ENCODE measurements around the gene SEC14L3. TPM values are rescaled to one million over a fixed set of nuclear protein-coding genes. Genes with fewer than 3 reads are reported as not detected.

SEC14L3 gene
- total RNA-seq, 3 donors from 2014 or later (not counting 1 experiment from before 2014, with no cell fraction given), result not detected

- H3K27me3 ChIP-seq (ENCODE audit: control insufficient read depth, insufficient read depth, low read length), result no peaks in the 10 kb centered on the region
- intact Hi-C loops (cut with micrococcal nuclease), result no loop called here
- no peaks in the 10 kb centered on the region for H3K4me1 ChIP-seq (ENCODE audit: control insufficient read depth, insufficient read depth, low read length)
- no peak overlapping the region for H3K27ac ChIP-seq (ENCODE audit: low read length)
- Mint-ChIP-seq H3K4me1 (no peaks in the 10 kb centered on the region), H3K27me3 (ENCODE audit: low read depth in 2 of 2) (peaks cover 9 to 13% of the 10 kb centered on the region in 2 donors), H3K9me3 (no peaks in the 10 kb centered on the region), H3K36me3 (no peaks in the 10 kb centered on the region), H3K27ac (no peak overlapping the region), H3K4me3 (no peak overlapping the region)
- no peak for ATAC-seq
- DNase-seq, result no peak
- H3K4me3 ChIP-seq (ENCODE audit: low read length), result no peak overlapping the region
- H3K36me3 ChIP-seq (ENCODE audit: control insufficient read depth, insufficient read depth, low read length), result no peaks in the 10 kb centered on the region
- H3K9me3 ChIP-seq (ENCODE audit: control insufficient read depth, insufficient read depth, low read length), result no peaks in the 10 kb centered on the region
- TF ChIP-seq CTCF (IDR thresholded peaks at IDR 0.05), result no peak
- 95% methylated on average over 3 of the region's 6 CpGs for WGBS (ENCODE audit: insufficient coverage)
These were observed 44.5 kb upstream of the SEC14L3 start for GRCh38 chr22:30516273-30516672.

- peaks cover 9 to 16% of the 10 kb centered on the region in 2 donors for H3K27me3 Mint-ChIP-seq (ENCODE audit: low read depth in 2 of 2)
- 86% methylated on average over 3 of the region's 4 CpGs for WGBS (ENCODE audit: insufficient coverage)
These were observed 42.4 kb upstream of the SEC14L3 start for GRCh38 chr22:30514252-30514651.

GRCh38 chr22:30513462-30513861, 41.6 kb upstream of the SEC14L3 start:
- Mint-ChIP-seq H3K27ac (no peak overlapping the region), H3K4me3 (no peak overlapping the region), H3K27me3 (ENCODE audit: low read depth in 2 of 2) (peaks cover 9 to 14% of the 10 kb centered on the region in 2 donors), H3K4me1 (no peaks in the 10 kb centered on the region), H3K36me3 (no peaks in the 10 kb centered on the region), H3K9me3 (no peaks in the 10 kb centered on the region)
- no peak for ATAC-seq
- WGBS (ENCODE audit: insufficient coverage), result 95% methylated on average over 6 of the region's 6 CpGs
- TF ChIP-seq CTCF (IDR thresholded peaks at IDR 0.05), result no peak
- no peaks in the 10 kb centered on the region for H3K36me3 ChIP-seq (ENCODE audit: control insufficient read depth, insufficient read depth, low read length)
- no peak overlapping the region for H3K4me3 ChIP-seq (ENCODE audit: low read length)
- H3K9me3 ChIP-seq (ENCODE audit: control insufficient read depth, insufficient read depth, low read length), result no peaks in the 10 kb centered on the region
- no peaks in the 10 kb centered on the region for H3K27me3 ChIP-seq (ENCODE audit: control insufficient read depth, insufficient read depth, low read length)
- H3K4me1 ChIP-seq (ENCODE audit: control insufficient read depth, insufficient read depth, low read length), result no peaks in the 10 kb centered on the region
- intact Hi-C loops (cut with micrococcal nuclease), result no loop called here
- DNase-seq, result no peak
- no peak overlapping the region for H3K27ac ChIP-seq (ENCODE audit: low read length)

More at GRCh38 chr22:30514252-30514651, 42.4 kb upstream of the SEC14L3 start:
- ATAC-seq (no peak), DNase-seq (no peak)
- no peak overlapping the region for H3K27ac Mint-ChIP-seq
- no peaks in the 10 kb centered on the region for H3K36me3 Mint-ChIP-seq
- Histone ChIP-seq H3K27me3 (ENCODE audit: control insufficient read depth, insufficient read depth, low read length) (no peaks in the 10 kb centered on the region), H3K9me3 (ENCODE audit: control insufficient read depth, insufficient read depth, low read length) (no peaks in the 10 kb centered on the region), H3K27ac (ENCODE audit: low read length) (no peak overlapping the region), H3K4me1 (ENCODE audit: control insufficient read depth, insufficient read depth, low read length) (no peaks in the 10 kb centered on the region), H3K4me3 (ENCODE audit: low read length) (no peak overlapping the region), H3K36me3 (ENCODE audit: control insufficient read depth, insufficient read depth, low read length) (no peaks in the 10 kb centered on the region)
- no peak overlapping the region for H3K4me3 Mint-ChIP-seq
- TF ChIP-seq CTCF (IDR thresholded peaks at IDR 0.05), result no peak
- H3K9me3 Mint-ChIP-seq, result no peaks in the 10 kb centered on the region
- H3K4me1 Mint-ChIP-seq, result no peaks in the 10 kb centered on the region
- intact Hi-C loops (cut with micrococcal nuclease), result no loop called here

GRCh38 chr22:30511911-30512310, 40.1 kb upstream of the SEC14L3 start:
- TF ChIP-seq CTCF (IDR thresholded peaks at IDR 0.05), result no peak
- no peak for DNase-seq
- no peaks in the 10 kb centered on the region for H3K36me3 ChIP-seq (ENCODE audit: control insufficient read depth, insufficient read depth, low read length)
- H3K4me3 Mint-ChIP-seq, result no peak overlapping the region
- no peak overlapping the region for H3K27ac Mint-ChIP-seq
- no peaks in the 10 kb centered on the region for H3K9me3 ChIP-seq (ENCODE audit: control insufficient read depth, insufficient read depth, low read length)
- H3K4me3 ChIP-seq (ENCODE audit: low read length), result no peak overlapping the region
- peaks cover 11 to 14% of the 10 kb centered on the region in 2 donors for H3K27me3 Mint-ChIP-seq (ENCODE audit: low read depth in 2 of 2)
- WGBS (ENCODE audit: insufficient coverage), result 92% methylated on average over 7 of the region's 7 CpGs
- no peaks in the 10 kb centered on the region for H3K4me1 ChIP-seq (ENCODE audit: control insufficient read depth, insufficient read depth, low read length)
- no peaks in the 10 kb centered on the region for H3K4me1 Mint-ChIP-seq
- no peak overlapping the region for H3K27ac ChIP-seq (ENCODE audit: low read length)
- no peaks in the 10 kb centered on the region for H3K27me3 ChIP-seq (ENCODE audit: control insufficient read depth, insufficient read depth, low read length)
- intact Hi-C loops (cut with micrococcal nuclease), result no loop called here
- no peaks in the 10 kb centered on the region for H3K9me3 Mint-ChIP-seq
- no peaks in the 10 kb centered on the region for H3K36me3 Mint-ChIP-seq
- ATAC-seq, result no peak
